Ishikawa (cell line): ENCODE data around the gene GINS2.

ENCODE experiments used
- CEBPB ChIP-seq: IDR thresholded peaks from 2 replicates; pipeline ENCODE4 v1.6.1; 2012
- CREB1 ChIP-seq: IDR thresholded peaks from 2 replicates; pipeline ENCODE4 v1.6.1; 2012; ENCODE audit warnings: low read depth
- EGR1 ChIP-seq: IDR thresholded peaks from 2 replicates; pipeline ENCODE4 v1.6.1; 2012
- EP300 ChIP-seq: IDR thresholded peaks from 2 replicates; pipeline ENCODE4 v1.6.1; 2012; ENCODE audit warnings: borderline replicate concordance
- FOXM1 ChIP-seq: IDR thresholded peaks from 2 replicates; pipeline ENCODE4 v1.6.1; 2012; ENCODE audit warnings: low read depth, borderline replicate concordance
- MAX ChIP-seq: IDR thresholded peaks from 2 replicates; pipeline ENCODE4 v1.6.1; 2012
- NFIC ChIP-seq: IDR thresholded peaks from 2 replicates; pipeline ENCODE4 v1.6.1; 2012
- RAD21 ChIP-seq: IDR thresholded peaks from 2 replicates; pipeline ENCODE4 v1.6.1; 2012; ENCODE audit warnings: low read depth
- REST ChIP-seq: IDR thresholded peaks from 2 replicates; pipeline ENCODE4 v1.6.1; 2012; ENCODE audit warnings: low read depth, mild to moderate bottlenecking
- TAF1 ChIP-seq: IDR thresholded peaks from 2 replicates; pipeline ENCODE4 v1.6.1; 2012; ENCODE audit warnings: low read depth, mild to moderate bottlenecking
- TCF12 ChIP-seq: IDR thresholded peaks from 2 replicates; pipeline ENCODE4 v1.6.1; 2012; ENCODE audit warnings: low read depth
- TEAD4 ChIP-seq: IDR thresholded peaks from 2 replicates; pipeline ENCODE4 v1.6.1; 2012
- USF1 ChIP-seq: IDR thresholded peaks from 2 replicates; pipeline ENCODE4 v1.6.1; 2012
- YY1 ChIP-seq: IDR thresholded peaks from 2 replicates; pipeline ENCODE4 v1.6.1; 2012; ENCODE audit warnings: low read depth
- ZBTB7A ChIP-seq: IDR thresholded peaks from 2 replicates; pipeline ENCODE4 v1.6.1; 2012; ENCODE audit warnings: low read depth

GINS2 gene

GRCh38 chr16:85627089-85627488 is 61.7 kb downstream of the GINS2 start:
- TF ChIP-seq FOXM1: no peak
- no peak for TF ChIP-seq EP300
- no peak for TF ChIP-seq TCF12
- no peak for TF ChIP-seq CEBPB
- no peak for TF ChIP-seq MAX
- no peak for TF ChIP-seq NFIC
- no peak for TF ChIP-seq USF1
- TF ChIP-seq YY1: no peak
- TF ChIP-seq CREB1: no peak
- no peak for TF ChIP-seq EGR1
- no peak for TF ChIP-seq TAF1
- TF ChIP-seq REST: no peak
- TF ChIP-seq TEAD4: no peak
- no peak for TF ChIP-seq ZBTB7A
- TF ChIP-seq RAD21: no peak
